GM23248 (cell line): ENCODE data around the gene TMEM108.

ENCODE experiments used
- EZH2 ChIP-seq: fragments of 200-600 bp; sonication (generic); IDR thresholded peaks from 2 replicates; pipeline ENCODE4 v1.6.1; 2018; ENCODE audit warnings: antibody characterized with exemption, mild to moderate bottlenecking; ENCODE audit not compliant: insufficient read depth, poor library complexity, severe bottlenecking
- EZH2phosphoT487 ChIP-seq: fragments of 200-600 bp; sonication (generic); IDR thresholded peaks from 2 replicates; pipeline ENCODE4 v1.6.1; 2018; ENCODE audit warnings: antibody characterized with exemption, moderate library complexity, mild to moderate bottlenecking, low read depth; ENCODE audit not compliant: insufficient read depth

GRCh38 chr3:133396906-133397305, 358.7 kb downstream of the TMEM108 start:
- TF ChIP-seq EZH2 (no peak), EZH2phosphoT487 (no peak)
